Measurements from ENCODE around the gene PRND. TPM values are rescaled to one million over a fixed set of nuclear protein-coding genes. Genes with fewer than 3 reads are reported as not detected.
"Not testable (repeated sequence)": the region's sequence is repeated elsewhere in the genome, so short reads cannot be mapped to it uniquely, and the experiment has no call there.

The PRND gene
- polyA plus RNA-seq, 6 donors from 2014 or later, result 0.25 TPM; not detected in 5

DNA sequence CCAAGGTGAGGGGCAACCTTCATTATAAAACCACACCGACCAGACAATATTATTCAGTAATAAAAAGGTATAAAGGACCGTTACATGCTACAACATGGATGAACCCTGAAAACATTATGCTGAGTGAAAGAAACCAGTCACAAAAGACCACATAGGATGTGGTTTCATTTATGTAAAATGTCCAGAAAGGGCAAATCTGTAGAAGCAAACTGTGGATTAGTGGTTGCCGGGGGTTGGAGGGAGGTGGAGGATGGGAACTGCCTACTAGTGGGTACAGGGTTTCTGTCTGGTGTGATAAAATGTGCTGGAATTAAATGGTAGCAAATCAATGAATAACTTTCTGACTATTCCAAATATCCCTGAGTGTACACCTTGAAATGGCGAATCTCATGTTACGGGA is 10.2 kb upstream of the PRND start:
- H3K27ac Mint-ChIP-seq, result peak overlapping the region in 2 of 6 donors; percentile 42 to 85
- H3K4me3 Mint-ChIP-seq, result no peak overlapping the region

DNA sequence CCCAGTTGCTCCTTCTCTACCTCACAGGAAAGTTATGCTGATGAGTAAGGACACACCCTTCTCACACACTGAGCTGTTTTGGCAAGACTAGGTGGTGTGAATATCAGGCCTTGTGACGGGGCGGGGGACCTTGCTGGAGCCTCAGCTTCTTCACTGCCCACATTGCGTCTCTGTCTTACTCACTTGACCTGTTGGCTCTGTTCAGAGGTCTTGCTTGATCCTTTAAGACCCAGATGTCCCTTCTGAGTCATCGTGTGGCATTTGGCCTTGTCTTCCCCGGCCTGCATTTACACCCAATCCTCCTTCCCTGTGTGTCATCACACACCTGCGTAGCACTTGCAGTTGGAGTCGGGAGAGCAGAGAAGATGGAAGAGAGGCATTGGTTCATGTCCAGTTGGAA is 8.3 kb upstream of the PRND start:
- H3K27ac Mint-ChIP-seq, result peak overlapping the region in 1 of 6 donors; percentile 7
- H3K27me3 Mint-ChIP-seq, result no peaks in the 10 kb centered on the region
- no peak overlapping the region for H3K4me3 Mint-ChIP-seq
- no peak for DNase-seq
- peaks cover 0 to 9% (median 1%) of the 10 kb centered on the region in 7 donors for H3K9me3 Mint-ChIP-seq
- peaks cover 11 to 27% (median 18%) of the 10 kb centered on the region in 3 donors for H3K4me1 Mint-ChIP-seq
- ATAC-seq (ENCODE audit: low read depth in 2 of 2), result no peak
- H3K36me3 Mint-ChIP-seq, result peaks cover 0 to 6% of the 10 kb centered on the region in 2 donors

More for the DNA sequence above, 10.2 kb upstream of the PRND start:
- H3K27me3 Mint-ChIP-seq, result no peaks in the 10 kb centered on the region
- H3K4me1 Mint-ChIP-seq, result peaks cover 0 to 9% (median 4%) of the 10 kb centered on the region in 3 donors
- H3K36me3 Mint-ChIP-seq, result peaks cover 0 to 6% of the 10 kb centered on the region in 2 donors
- ATAC-seq (ENCODE audit: low read depth in 2 of 2) (no peak), DNase-seq (no peak)
- peaks cover 0 to 7% (median 1%) of the 10 kb centered on the region in 7 donors for H3K9me3 Mint-ChIP-seq

DNA sequence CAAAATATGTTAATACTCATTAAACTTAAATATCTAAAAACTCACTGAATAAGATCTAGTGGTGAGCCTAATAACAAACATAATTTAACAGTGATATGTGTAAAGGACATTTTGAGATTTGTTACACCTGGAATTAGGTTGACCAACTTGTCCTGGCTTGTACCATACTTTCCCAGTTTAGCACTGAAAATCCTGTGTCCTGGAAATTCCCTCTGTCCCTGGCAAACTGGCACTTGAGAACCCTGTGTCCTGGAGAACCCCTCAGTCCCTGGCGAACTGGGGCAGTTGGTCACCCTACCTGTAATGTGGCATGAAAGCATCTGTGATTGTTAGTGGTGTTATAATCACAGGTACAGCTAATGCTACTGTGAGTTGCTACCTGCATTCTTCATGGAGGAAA is 6.9 kb upstream of the PRND start:
- no peak overlapping the region for H3K27ac Mint-ChIP-seq
- ATAC-seq (ENCODE audit: low read depth in 2 of 2) (no peak), DNase-seq (no peak)
- no peaks in the 10 kb centered on the region for H3K36me3 Mint-ChIP-seq
- H3K4me1 Mint-ChIP-seq, result peaks cover 18 to 39% (median 22%) of the 10 kb centered on the region in 3 donors
- H3K4me3 Mint-ChIP-seq, result no peak overlapping the region
- peaks cover 0 to 2% (median 0%) of the 10 kb centered on the region in 7 donors for H3K9me3 Mint-ChIP-seq
- no peaks in the 10 kb centered on the region for H3K27me3 Mint-ChIP-seq

DNA sequence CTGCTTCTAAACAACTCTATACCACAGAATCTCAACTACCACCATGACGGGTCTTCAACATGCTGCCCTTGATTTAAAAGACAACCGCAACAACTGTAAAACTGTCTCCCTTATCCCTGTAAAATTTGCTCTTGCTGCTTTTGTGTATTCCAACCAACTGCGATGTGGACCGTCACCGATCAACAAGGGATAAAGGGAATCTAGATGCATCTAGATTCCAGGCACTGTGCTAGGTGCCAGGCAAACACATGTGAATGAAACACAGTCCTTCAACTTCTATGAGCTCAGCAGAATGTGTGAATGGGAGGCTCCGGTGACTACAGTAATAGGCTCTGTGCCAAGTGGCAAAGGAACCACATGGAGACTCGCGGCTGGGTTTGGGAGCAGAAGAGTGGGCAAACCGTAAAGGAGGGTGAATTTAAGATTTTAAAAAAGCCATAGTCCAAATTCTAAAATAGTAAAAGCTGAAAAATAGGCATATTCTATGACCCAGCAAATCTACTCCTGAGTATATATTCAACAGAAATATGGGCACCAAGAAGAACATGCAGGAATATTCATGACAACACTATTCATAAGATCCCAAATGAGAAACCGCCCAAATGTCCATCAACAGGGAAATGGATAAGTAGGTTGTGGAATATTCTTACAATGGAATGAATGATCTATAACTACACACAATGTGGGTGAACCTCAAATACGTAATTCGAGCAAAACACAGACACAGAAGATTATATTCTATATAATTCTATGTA is 3.7 kb upstream of the PRND start:
- ATAC-seq (ENCODE audit: low read depth in 2 of 2), result no peak
- Mint-ChIP-seq H3K4me3 (no peak overlapping the region), H3K27ac (peak overlapping the region; percentile 60 to 85 (median 74)), H3K36me3 (no peaks in the 10 kb centered on the region), H3K4me1 (peaks cover 29 to 59% (median 31%) of the 10 kb centered on the region in 3 donors), H3K9me3 (peaks cover 0 to 2% (median 0%) of the 10 kb centered on the region in 7 donors), H3K27me3 (no peaks in the 10 kb centered on the region)
- no peak for DNase-seq

GRCh38 chr20:4719190-4719589 is 2.5 kb upstream of the PRND start:
- Mint-ChIP-seq H3K36me3 (no peaks in the 10 kb centered on the region), H3K27me3 (no peaks in the 10 kb centered on the region), H3K4me3 (peak overlapping the region in 2 of 8 donors; percentile 44 to 87), H3K4me1 (peaks cover 29 to 59% (median 31%) of the 10 kb centered on the region in 3 donors), H3K9me3 (peaks cover 0 to 2% (median 0%) of the 10 kb centered on the region in 7 donors), H3K27ac (peak overlapping the region in 5 of 6 donors; percentile 51 to 93 (median 90))
- ATAC-seq (ENCODE audit: low read depth in 2 of 2) (no peak), DNase-seq (no peak)

DNA sequence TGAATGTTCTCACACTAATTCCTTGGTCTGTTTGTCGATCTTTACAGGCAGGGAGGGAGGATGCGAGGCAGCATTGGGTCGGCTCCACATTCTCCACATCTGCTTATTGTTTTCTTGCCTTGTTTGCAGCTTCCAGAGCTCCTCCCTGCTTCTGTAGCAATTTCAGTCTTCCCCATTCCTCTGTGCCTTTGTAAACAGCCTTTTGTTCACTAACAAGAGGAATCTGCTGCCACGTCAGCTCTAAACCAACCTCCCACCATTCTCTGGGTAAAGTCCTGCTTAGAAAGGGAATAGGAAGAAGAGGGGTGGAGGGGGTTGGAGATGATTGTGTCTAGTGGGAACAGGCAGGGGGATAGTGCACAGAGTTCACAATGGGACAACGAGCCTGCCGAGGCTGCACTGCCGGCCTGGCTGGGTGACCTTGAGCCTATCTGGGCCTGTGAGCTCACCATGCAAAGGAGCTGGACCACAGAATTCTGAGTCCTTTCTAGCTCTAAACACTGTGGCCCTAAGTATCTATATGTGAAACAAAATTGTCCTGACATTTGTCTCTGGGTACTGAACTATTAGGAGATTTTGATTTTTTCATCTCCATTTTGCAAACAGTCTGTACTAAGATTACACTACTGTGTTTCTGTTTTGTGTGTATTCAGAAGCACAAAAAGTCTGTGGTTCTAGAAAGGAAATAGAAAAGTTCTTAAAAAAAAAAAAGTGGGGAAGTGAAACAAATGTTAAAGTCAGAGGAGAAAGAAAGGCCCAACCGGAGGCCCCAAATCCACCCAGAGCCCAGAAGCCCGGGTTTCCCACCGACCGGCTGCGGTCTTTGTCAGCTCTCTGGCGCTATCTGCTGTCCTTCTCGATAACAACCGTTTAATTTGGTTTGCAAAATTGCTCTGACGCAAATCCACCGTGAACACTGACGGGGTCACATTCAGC is 1.4 kb upstream of the PRND start:
- Mint-ChIP-seq H3K27ac (peak overlapping the region; percentile 90 to 97 (median 93)), H3K4me1 (peaks cover 29 to 59% (median 31%) of the 10 kb centered on the region in 3 donors), H3K36me3 (no peaks in the 10 kb centered on the region), H3K9me3 (peaks cover 0 to 2% (median 0%) of the 10 kb centered on the region in 7 donors), H3K27me3 (no peaks in the 10 kb centered on the region), H3K4me3 (peak overlapping the region; percentile 31 to 87 (median 70))
- ATAC-seq (ENCODE audit: low read depth in 2 of 2) (peak; percentile 95), DNase-seq (peak; percentile 94)

DNA sequence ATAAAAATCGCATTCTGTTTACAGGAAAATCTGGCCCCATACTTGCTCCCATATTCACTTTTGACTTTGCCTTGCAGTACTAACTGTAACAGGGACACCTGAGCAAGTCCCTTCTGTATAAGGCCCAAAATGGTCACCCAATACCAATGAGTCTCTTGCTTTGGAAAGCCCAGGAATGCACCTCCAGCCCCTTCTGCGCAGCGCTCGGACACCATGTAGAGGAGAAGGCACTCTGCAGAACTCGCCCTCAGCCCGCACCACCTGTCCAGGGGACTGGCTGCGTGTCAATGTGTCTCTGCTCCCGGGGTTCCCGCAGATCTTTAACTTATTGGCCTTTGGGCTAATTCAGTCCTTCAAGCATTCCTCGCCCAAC is 746 bp upstream of the PRND start:
- Mint-ChIP-seq H3K27me3 (no peaks in the 10 kb centered on the region), H3K27ac (peak overlapping the region; percentile 90 to 97 (median 93)), H3K9me3 (peaks cover 0 to 2% (median 0%) of the 10 kb centered on the region in 7 donors), H3K36me3 (no peaks in the 10 kb centered on the region), H3K4me1 (peaks cover 29 to 59% (median 31%) of the 10 kb centered on the region in 3 donors), H3K4me3 (peak overlapping the region in 7 of 8 donors; percentile 31 to 87 (median 68))
- DNase-seq (no peak), ATAC-seq (ENCODE audit: low read depth in 2 of 2) (no peak)

- H3K4me3 Mint-ChIP-seq, result no peak overlapping the region
- no peaks in the 10 kb centered on the region for H3K36me3 Mint-ChIP-seq
- DNase-seq (no peak), ATAC-seq (ENCODE audit: low read depth in 2 of 2) (no peak)
- H3K4me1 Mint-ChIP-seq, result peaks cover 30 to 56% (median 35%) of the 10 kb centered on the region in 3 donors
- H3K9me3 Mint-ChIP-seq, result no peaks in the 10 kb centered on the region
- peak overlapping the region in 3 of 6 donors; percentile 84 to 93 (median 88) for H3K27ac Mint-ChIP-seq
- H3K27me3 Mint-ChIP-seq, result no peaks in the 10 kb centered on the region
These were observed 862 bp downstream of the PRND start for GRCh38 chr20:4722571-4722970.

DNA sequence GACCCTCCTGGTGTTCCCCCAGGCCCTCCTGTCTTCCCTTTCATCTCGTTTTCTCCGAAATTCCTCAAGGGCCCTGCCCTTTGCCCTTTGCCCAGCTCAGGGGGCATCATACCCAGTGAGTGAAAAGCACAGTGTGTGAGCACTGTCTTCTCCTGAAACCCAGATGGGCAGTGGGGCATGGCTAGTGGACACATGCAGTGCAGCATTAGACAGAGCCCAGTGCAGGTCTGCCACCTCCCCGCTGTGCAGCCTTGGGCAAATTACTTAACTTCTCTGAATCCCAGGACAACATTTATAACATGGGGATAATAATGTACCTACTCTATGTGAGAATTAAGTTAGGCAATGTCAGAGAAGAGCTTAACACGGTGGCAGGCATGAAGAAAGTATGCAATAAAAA is 1.3 kb downstream of the PRND start:
- no peaks in the 10 kb centered on the region for H3K36me3 Mint-ChIP-seq
- ATAC-seq (ENCODE audit: low read depth in 2 of 2), result no peak
- H3K27me3 Mint-ChIP-seq, result no peaks in the 10 kb centered on the region
- peak overlapping the region in 4 of 6 donors; percentile 28 to 67 (median 62) for H3K27ac Mint-ChIP-seq
- no peak for DNase-seq
- H3K9me3 Mint-ChIP-seq, result no peaks in the 10 kb centered on the region
- no peak overlapping the region for H3K4me3 Mint-ChIP-seq
- peaks cover 26 to 53% (median 31%) of the 10 kb centered on the region in 3 donors for H3K4me1 Mint-ChIP-seq

- not testable (repeated sequence) for ATAC-seq (ENCODE audit: low read depth in 2 of 2); H3K4me3 Mint-ChIP-seq; DNase-seq; H3K9me3 Mint-ChIP-seq; H3K36me3 Mint-ChIP-seq; H3K27me3 Mint-ChIP-seq
- Mint-ChIP-seq H3K4me1 (peaks cover 22 to 50% (median 29%) of the 10 kb centered on the region in 3 donors), H3K27ac (peak overlapping the region; percentile 28 to 88 (median 58))
These were observed 1.8 kb downstream of the PRND start for GRCh38 chr20:4723553-4723952.

GRCh38 chr20:4724459-4725262 is 3.0 kb downstream of the PRND start:
- no peaks in the 10 kb centered on the region for H3K9me3 Mint-ChIP-seq
- peak overlapping the region in 2 of 6 donors; percentile 20 to 72 for H3K27ac Mint-ChIP-seq
- H3K36me3 Mint-ChIP-seq, result no peaks in the 10 kb centered on the region
- DNase-seq (no peak), ATAC-seq (ENCODE audit: low read depth in 2 of 2) (no peak)
- H3K27me3 Mint-ChIP-seq, result no peaks in the 10 kb centered on the region
- H3K4me3 Mint-ChIP-seq, result no peak overlapping the region
- H3K4me1 Mint-ChIP-seq, result peaks cover 21 to 39% (median 24%) of the 10 kb centered on the region in 3 donors

GRCh38 chr20:4725263-4725550 is 3.5 kb downstream of the PRND start:
- Mint-ChIP-seq H3K27me3 (no peaks in the 10 kb centered on the region), H3K4me1 (peaks cover 15 to 34% (median 19%) of the 10 kb centered on the region in 3 donors), H3K9me3 (no peaks in the 10 kb centered on the region), H3K36me3 (no peaks in the 10 kb centered on the region), H3K27ac (peak overlapping the region in 2 of 6 donors; percentile 16 to 56), H3K4me3 (no peak overlapping the region)
- DNase-seq (no peak), ATAC-seq (ENCODE audit: low read depth in 2 of 2) (no peak)
